Gastrocnemius medialis (tissue), 4 donors: ENCODE measurements around the gene BPIFB1. TPM values are rescaled to one million over a fixed set of nuclear protein-coding genes. Genes with fewer than 3 reads are reported as not detected.

Source experiments
- ATAC-seq, 2 donors: fragments of 150-250 bp; one replicate each; pipeline ENCODE4 v1.9.1; 2016
- DNase-seq, 2 donors: peaks; one replicate each; pipeline ENCODE4 v3.0.0-alpha.2; 2019
- H3K27ac ChIP-seq, 4 donors: fragments of 200-600 bp; sonication (generic); 1 replicate in 1 of 4; 2 replicates in 3 of 4; pipeline ENCODE4 v1.5.1; 2016 to 2018; ENCODE audit warnings: mild to moderate bottlenecking in 2 of 4, moderate library complexity in 1 of 4
- H3K27me3 ChIP-seq, 3 donors: fragments of 200-600 bp; sonication (generic) in 2 of 3; 1 replicate in 1 of 3; 2 replicates in 2 of 3; pipeline versions ENCODE4 v1.5.1 to v1.6.0; 2016 to 2019; ENCODE audit warnings: mild to moderate bottlenecking in 1 of 3, moderate library complexity in 1 of 3
- H3K36me3 ChIP-seq, 2 donors: fragments of 200-600 bp; sonication (generic) in 1 of 2; one replicate each; pipeline ENCODE4 v1.5.1; 2017 to 2018
- H3K4me1 ChIP-seq, 2 donors: fragments of 200-600 bp; sonication (generic) in 1 of 2; one replicate each; pipeline ENCODE4 v1.5.1; 2016 to 2017; ENCODE audit warnings: mild to moderate bottlenecking in 2 of 2
- H3K4me3 ChIP-seq, 4 donors: fragments of 200-600 bp; sonication (generic) in 3 of 4; 1 replicate in 1 of 4; 2 replicates in 3 of 4; pipeline ENCODE4 v1.5.1; 2016 to 2019; ENCODE audit warnings: mild to moderate bottlenecking in 2 of 4
- H3K9me3 ChIP-seq, 3 donors: fragments of 200-600 bp; sonication (generic) in 2 of 3; 1 replicate in 1 of 3; 2 replicates in 2 of 3; pipeline ENCODE4 v1.5.1; 2016 to 2019
- CTCF ChIP-seq, 5 experiments: fragments of 450-650 bp in 3 of 5; fragments of 200-600 bp in 2 of 5; sonication (generic) in 2 of 5; IDR thresholded peaks in 4 of 5; conservative IDR thresholded peaks in 1 of 5; 1 replicate in 4 of 5; 2 replicates in 1 of 5; pipeline ENCODE4 v1.5.1; 2016 to 2019; ENCODE audit warnings: antibody characterized with exemption in 5 of 5, mild to moderate bottlenecking in 3 of 5, moderate library complexity in 3 of 5
- POLR2A ChIP-seq, 2 donors: fragments of 450-650 bp; IDR thresholded peaks; one replicate each; pipeline ENCODE4 v1.6.1; 2017; ENCODE audit warnings: antibody characterized with exemption in 2 of 2, mild to moderate bottlenecking in 2 of 2, moderate library complexity in 2 of 2
- in situ Hi-C, 4 donors: fragments of 200-750 bp; cut with MboI; loops; one replicate each; pipeline versions ENCODE4 v1.15.0 to v1.8.0; 2017; ENCODE audit warnings: low sequenced_read_pairs in 4 of 4
- intact Hi-C: fragments of 100-400 bp; cut with DNase I; formaldehyde crosslinking; loops from one replicate; pipeline ENCODE4 v1.15.1; 2023; ENCODE audit warnings: low total_unique reads
- total RNA-seq, 4 donors: library from RNA; depleted of rRNA; stranded (reverse); fragments of >200 nt; gene quantifications; one replicate each; pipeline versions ENCODE4 v1.1.0 to v1.2.3, GENCODE V29; 2016

Gene BPIFB1
- total RNA-seq, 4 donors from 2014 or later = not detected

DNA sequence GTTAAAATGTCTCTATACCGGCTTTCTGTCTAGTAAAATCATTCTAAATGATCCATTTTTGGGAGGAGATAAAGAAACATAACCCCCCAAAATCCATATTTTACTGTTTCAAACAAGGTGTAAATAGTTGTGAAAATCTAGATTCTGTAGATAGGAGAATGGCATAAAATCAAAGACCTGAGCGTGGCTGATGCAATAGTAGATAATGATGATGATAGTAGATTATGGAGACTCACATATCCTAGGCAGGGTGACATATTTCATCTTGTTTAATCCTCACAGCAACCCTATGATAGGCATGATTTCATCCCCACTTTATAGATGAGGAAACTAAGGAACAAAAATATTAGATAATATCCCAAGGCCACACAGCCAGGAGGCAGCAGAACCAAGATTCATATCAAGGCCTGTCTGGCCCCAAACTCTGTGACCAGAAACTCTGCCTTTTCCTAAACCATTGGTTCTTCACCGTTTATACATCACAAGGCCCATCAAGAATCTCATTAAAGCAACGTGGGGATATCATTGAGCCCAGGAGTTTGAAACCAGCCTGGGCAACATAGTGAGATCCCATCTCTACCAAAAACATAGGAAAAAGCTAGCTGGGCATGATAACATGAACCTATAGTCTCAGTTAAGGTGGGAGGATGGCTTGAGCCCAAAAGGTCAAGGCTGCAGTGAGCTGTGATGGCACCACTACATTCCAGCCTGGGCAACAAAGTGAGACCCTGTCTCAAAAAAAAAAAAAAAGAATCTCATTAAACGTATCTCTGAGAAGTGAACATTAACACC lies 55.6 kb downstream of the BPIFB1 start:
- TF ChIP-seq CTCF (IDR thresholded peaks at IDR 0.05 in 4 of 5, conservative IDR thresholded peaks at IDR 0.05 in 1 of 5) (no peak), POLR2A (IDR thresholded peaks at IDR 0.05) (no peak)
- no peak overlapping the region for H3K4me3 ChIP-seq
- H3K36me3 ChIP-seq = no peaks in the 10 kb centered on the region
- intact Hi-C loops (no loop called here), in situ Hi-C loops (no loop called here)
- no peaks in the 10 kb centered on the region for H3K9me3 ChIP-seq
- H3K27me3 ChIP-seq = peaks cover 0 to 23% (median 0%) of the 10 kb centered on the region in 3 donors
- no peak overlapping the region for H3K27ac ChIP-seq
- ATAC-seq (no peak), DNase-seq (no peak)
- H3K4me1 ChIP-seq = no peaks in the 10 kb centered on the region

GRCh38 chr20:33339515-33340058 lies 56.6 kb downstream of the BPIFB1 start:
- TF ChIP-seq CTCF (IDR thresholded peaks at IDR 0.05 in 4 of 5, conservative IDR thresholded peaks at IDR 0.05 in 1 of 5) = no peak
- no peak for TF ChIP-seq POLR2A (IDR thresholded peaks at IDR 0.05)
- ATAC-seq (no peak), DNase-seq (no peak)
- H3K27ac ChIP-seq = no peak overlapping the region
- intact Hi-C loops = no loop called here
- H3K4me3 ChIP-seq = no peak overlapping the region
- no peaks in the 10 kb centered on the region for H3K36me3 ChIP-seq
- no peaks in the 10 kb centered on the region for H3K9me3 ChIP-seq
- no peaks in the 10 kb centered on the region for H3K4me1 ChIP-seq
- in situ Hi-C loops = no loop called here
- peaks cover 0 to 20% (median 0%) of the 10 kb centered on the region in 3 donors for H3K27me3 ChIP-seq

- Histone ChIP-seq H3K36me3 (no peaks in the 10 kb centered on the region), H3K27me3 (peaks cover 0 to 11% (median 0%) of the 10 kb centered on the region in 3 donors), H3K27ac (no peak overlapping the region), H3K4me1 (no peaks in the 10 kb centered on the region), H3K9me3 (no peaks in the 10 kb centered on the region), H3K4me3 (no peak overlapping the region)
- intact Hi-C loops = no loop called here
- no peak for ATAC-seq
- no peak for DNase-seq
- TF ChIP-seq POLR2A (IDR thresholded peaks at IDR 0.05) = no peak
- no peak for TF ChIP-seq CTCF (IDR thresholded peaks at IDR 0.05 in 4 of 5, conservative IDR thresholded peaks at IDR 0.05 in 1 of 5)
- in situ Hi-C loops = no loop called here
Measured at GRCh38 chr20:33343521-33343920, 60.5 kb downstream of the BPIFB1 start.

- no peak for TF ChIP-seq CTCF (IDR thresholded peaks at IDR 0.05 in 4 of 5, conservative IDR thresholded peaks at IDR 0.05 in 1 of 5)
- no peak for TF ChIP-seq POLR2A (IDR thresholded peaks at IDR 0.05)
- in situ Hi-C loops = no loop called here
- H3K27me3 ChIP-seq = peaks cover 0 to 4% (median 0%) of the 10 kb centered on the region in 3 donors
- intact Hi-C loops = no loop called here
- no peaks in the 10 kb centered on the region for H3K4me1 ChIP-seq
- H3K27ac ChIP-seq = no peak overlapping the region
- ATAC-seq = no peak
- peaks cover 0 to 8% of the 10 kb centered on the region in 2 donors for H3K36me3 ChIP-seq
- no peaks in the 10 kb centered on the region for H3K9me3 ChIP-seq
- DNase-seq = no peak
- H3K4me3 ChIP-seq = no peak overlapping the region
Measured at GRCh38 chr20:33345342-33345741, 62.3 kb downstream of the BPIFB1 start.
